Measurements from ENCODE around the gene VPS11.

DNA sequence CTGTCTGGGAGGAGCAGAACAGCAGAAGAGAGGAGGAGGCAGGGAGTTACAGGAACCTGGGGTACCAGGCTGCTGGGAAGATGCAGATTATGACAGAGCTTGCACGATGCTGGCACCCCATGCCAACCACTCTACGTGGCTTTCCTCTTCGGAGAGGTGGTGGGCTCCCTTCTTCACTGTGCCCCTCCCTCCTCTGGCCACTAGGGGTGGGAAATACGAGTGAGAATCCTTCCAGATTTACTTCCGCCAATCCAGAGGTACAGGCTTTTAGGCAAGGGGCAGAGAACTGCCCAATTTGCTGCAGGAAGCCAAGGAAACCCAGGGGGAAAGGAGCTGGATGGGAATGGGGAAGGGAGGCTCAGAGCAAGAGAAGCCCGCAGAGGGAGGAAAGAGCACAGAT lies 22.9 kb upstream of the VPS11 start:
- TF ChIP-seq SUZ12 (IDR thresholded peaks at IDR 0.05; ENCODE audit: extremely low read depth, insufficient read depth, insufficient read length) = no peak
- no peak for TF ChIP-seq YY1 (IDR thresholded peaks at IDR 0.05; ENCODE audit: insufficient read depth, insufficient read length)
- TF ChIP-seq ZNF274 (IDR thresholded peaks at IDR 0.05; ENCODE audit: low read depth, low read length) = no peak
